ENCODE data around the gene ENHO.
"Not testable (repeated sequence)": the region's sequence is repeated elsewhere in the genome, so short reads cannot be mapped to it uniquely, and the experiment has no call there.

Gene ENHO

GRCh38 chr9:34484678-34485077 is 38.1 kb downstream of the ENHO start:
- TF ChIP-seq CTCF (conservative IDR thresholded peaks at IDR 0.05; ENCODE audit: low read depth) = no peak
- H3K27ac ChIP-seq = no peak overlapping the region
- CTCF ChIA-PET = interaction anchor here (0.5 to 1.0 kb wide), 3 partner anchors 11 to 87 kb away, joined by 3 read pairs; no protein-coding TSS in a partner anchor
- POLR2A ChIA-PET (ENCODE audit: low non-redundant PET) = no interaction called here
- no peak for DNase-seq (ENCODE audit: low spot score)

GRCh38 chr9:34482746-34483145 is 40.0 kb downstream of the ENHO start:
- DNase-seq (ENCODE audit: low spot score); H3K27ac ChIP-seq; POLR2A ChIA-PET (ENCODE audit: low non-redundant PET): not testable (repeated sequence)
- CTCF ChIA-PET = interaction anchor here (0.6 kb wide), 1 partner anchor 79 kb away, joined by 3 read pairs; no protein-coding TSS in a partner anchor

GRCh38 chr9:34481620-34482019 is 41.2 kb downstream of the ENHO start:
- H3K27ac ChIP-seq; POLR2A ChIA-PET (ENCODE audit: low non-redundant PET); CTCF ChIA-PET; DNase-seq (ENCODE audit: low spot score): not testable (repeated sequence)

- no peak overlapping the region for H3K27ac ChIP-seq
- TF ChIP-seq CTCF (conservative IDR thresholded peaks at IDR 0.05; ENCODE audit: low read depth) = no peak
- POLR2A ChIA-PET (ENCODE audit: low non-redundant PET) = no interaction called here
- CTCF ChIA-PET = interaction anchor here (0.6 to 1.1 kb wide), 2 partner anchors 112 to 892 kb away, joined by 3 to 5 read pairs; no protein-coding TSS in a partner anchor
- no peak for DNase-seq (ENCODE audit: low spot score)
These were observed 43.3 kb downstream of the ENHO start for GRCh38 chr9:34479431-34479866.

- DNase-seq (ENCODE audit: low spot score) = no peak
- ChIA-PET POLR2A (ENCODE audit: low non-redundant PET) (no interaction called here), CTCF (no interaction called here)
- no peak for TF ChIP-seq CTCF (conservative IDR thresholded peaks at IDR 0.05; ENCODE audit: low read depth)
- no peak overlapping the region for H3K27ac ChIP-seq
These were observed 45.2 kb downstream of the ENHO start for GRCh38 chr9:34477541-34477940.

GRCh38 chr9:34475097-34475496 is 47.7 kb downstream of the ENHO start:
- no peak overlapping the region for H3K27ac ChIP-seq
- TF ChIP-seq CTCF (conservative IDR thresholded peaks at IDR 0.05; ENCODE audit: low read depth) = no peak
- no peak for DNase-seq (ENCODE audit: low spot score)
- CTCF ChIA-PET = no interaction called here
- POLR2A ChIA-PET (ENCODE audit: low non-redundant PET) = no interaction called here

Data from RWPE1 (cell line).